ENCODE measurements around the gene SIRPB1.
A peak's percentile ranks its signal among the peaks of the same experiment; 100 is the strongest.
"Not testable (repeated sequence)": the region's sequence is repeated elsewhere in the genome, so short reads cannot be mapped to it uniquely, and the experiment has no call there.

SIRPB1 gene

DNA sequence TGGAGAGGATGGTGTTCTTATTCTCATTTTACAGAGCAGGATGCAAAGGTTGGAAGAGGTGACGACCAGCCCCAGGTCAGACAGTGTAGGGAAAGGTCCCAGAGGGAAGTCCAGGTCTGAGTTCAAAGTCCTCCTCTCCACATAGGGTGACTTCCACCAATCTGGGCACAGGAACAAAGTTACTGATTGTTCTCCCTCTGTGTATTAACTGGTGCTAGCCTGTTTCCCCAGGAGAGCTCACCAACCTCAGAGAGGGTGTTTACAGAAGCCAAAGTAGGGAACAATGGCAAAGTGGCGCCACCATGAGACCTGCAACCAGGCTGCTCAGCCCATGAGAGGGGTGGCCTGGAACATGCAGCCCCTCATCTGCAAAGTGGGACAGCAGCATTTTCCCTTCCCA lies 16.8 kb upstream of the SIRPB1 start:
- DNase-seq (ENCODE audit: low spot score) = no peak

DNA sequence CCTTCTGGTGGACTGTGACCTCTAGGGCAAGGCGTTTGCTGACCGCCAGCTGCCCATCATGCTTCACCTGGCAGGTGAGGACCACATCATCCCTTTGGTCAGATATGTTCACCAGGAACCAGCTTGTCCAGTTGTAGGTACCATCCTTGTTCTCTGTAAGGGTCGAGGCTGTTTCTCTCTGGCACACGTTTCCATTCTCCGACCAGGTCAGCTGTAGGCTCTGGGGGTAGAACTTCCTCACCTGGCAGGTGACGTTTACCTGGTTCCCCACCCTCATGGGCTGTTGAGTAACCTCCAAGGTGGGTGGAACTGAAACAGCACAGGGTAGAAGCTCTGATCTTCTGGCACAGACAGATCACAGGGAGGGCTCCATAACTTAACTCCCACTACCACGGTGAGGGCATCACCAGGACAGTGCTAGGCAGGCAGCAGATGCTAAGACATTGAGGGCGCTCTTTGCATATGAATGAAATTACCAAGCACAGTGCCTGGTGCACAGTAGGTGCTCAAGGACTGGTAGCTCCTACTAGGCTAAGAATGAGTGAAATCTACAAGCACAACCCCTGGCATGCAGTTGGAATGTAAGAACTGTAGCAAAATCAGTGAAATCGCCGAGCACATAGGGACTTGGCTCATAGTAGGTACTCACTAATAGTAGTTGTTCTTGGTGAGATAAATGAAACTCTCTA lies 15.6 kb upstream of the SIRPB1 start:
- no peak for DNase-seq (ENCODE audit: low spot score)

DNA sequence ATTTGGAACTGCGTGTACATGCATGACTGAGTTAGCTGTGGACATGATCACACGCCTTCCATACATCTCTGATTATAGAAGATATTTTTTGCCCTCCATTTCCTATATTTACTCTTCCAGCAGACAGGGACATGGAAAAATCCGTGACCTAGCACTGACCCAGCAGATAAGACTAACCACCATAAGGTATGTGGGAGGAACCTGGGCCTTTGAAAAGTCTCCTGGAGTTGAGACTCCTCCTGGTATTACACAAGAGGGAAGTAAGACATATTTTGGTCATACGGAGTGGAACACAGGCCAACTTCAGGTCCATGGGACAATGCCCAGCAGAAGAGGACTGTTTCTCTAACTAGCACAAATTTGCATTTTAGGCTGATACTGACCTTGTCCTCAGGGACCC lies 13.7 kb upstream of the SIRPB1 start:
- DNase-seq (ENCODE audit: low spot score) = no peak

DNA sequence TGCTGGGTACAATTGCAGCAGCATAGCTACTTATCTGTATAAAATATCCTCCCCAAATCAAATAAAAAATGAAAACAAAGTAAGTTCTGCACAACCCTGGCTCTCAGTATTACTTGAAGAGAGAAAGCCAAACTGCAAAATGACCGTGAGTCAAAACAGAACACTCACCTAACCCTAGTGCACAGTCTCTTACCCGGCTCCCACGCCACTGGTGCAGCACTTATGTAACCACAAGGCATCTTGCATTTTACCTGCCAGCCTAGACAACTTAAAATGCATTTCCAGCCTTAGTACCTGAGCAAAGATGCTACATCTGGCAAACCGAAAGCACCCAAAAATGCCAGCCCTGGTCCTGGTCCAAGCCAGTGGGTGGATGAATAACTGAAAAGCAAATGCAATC lies 12.4 kb upstream of the SIRPB1 start:
- no peak for DNase-seq (ENCODE audit: low spot score)

DNA sequence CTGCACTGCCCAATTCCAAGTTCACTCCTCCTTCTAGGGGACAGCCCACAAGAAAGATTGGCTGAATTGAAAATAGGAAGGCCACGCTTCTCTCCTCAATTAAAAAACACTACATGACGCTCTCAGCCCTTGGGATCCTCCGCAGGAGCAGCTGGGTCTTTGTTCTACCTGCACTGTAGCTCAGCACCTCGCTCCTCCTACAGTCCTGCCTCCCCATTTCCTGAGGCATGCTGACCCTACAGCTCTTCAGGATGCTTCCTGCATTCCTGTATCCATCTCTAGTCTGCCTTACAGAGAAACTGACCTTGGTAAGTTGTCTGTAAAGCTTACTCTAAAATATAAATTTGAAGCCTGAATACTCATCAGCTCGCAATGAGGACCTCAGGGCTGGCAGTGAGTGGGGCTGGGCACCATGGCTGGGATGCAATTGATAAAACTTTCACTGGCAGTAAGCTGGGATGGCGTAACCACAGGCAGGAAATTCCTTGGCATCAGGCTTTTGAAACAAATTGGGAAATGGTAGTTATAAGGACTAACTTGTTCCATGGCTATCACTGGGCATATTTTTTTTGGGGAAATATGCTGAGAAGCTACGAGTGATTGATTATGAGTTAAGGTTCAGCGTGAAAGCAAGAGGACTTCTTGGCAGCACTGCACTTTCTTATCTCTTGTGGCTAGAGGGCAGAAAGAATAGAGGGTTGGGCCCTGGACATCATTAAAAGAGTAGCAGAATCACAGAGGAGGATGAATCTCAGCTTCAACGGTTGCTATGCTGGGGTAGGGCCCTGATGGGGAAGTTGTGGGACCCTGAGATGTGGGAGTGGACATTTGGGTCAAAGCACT lies 11.7 kb upstream of the SIRPB1 start:
- DNase-seq (ENCODE audit: low spot score) = peak; percentile 43

DNA sequence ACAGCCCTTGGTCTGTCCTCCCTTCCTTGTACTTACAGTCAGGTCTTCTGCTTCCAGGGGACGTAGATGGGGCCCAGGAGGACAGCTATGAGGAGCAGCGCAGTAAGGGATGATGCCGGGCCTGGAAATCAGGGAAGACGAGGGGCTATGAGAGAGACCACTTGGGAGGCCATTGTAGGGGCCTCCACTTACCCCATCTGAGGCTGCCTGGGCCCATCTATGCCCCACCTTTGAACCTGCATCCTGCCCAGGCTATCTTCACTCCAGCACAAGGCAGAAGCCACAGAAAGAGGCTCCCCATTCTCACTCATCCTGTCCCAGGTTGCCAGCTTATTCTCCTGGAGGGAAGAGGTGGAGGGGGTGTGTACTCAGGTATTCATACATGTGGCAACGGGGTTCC lies 10.4 kb upstream of the SIRPB1 start:
- DNase-seq (ENCODE audit: low spot score) = no peak

DNA sequence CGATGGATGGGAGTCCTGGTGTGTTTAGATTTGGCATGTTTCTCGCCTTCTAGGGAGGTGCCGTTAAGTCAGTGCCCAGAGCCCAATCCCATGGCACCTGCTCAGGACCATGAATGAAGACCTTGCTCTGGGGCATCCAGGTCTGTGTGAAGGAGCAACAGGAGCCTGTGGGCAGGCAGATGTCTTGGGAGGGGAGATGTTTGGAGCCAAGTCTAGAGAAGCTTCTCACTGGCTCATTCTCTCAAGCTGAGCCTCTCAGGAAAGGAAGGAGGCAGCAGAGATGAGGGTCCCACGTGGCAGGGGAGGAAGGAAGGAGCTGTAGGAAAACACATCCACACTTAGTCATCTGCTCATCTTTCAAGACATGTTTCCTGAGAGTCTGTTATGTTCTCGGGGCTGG lies 9.5 kb upstream of the SIRPB1 start:
- DNase-seq (ENCODE audit: low spot score) = peak; percentile 3

DNA sequence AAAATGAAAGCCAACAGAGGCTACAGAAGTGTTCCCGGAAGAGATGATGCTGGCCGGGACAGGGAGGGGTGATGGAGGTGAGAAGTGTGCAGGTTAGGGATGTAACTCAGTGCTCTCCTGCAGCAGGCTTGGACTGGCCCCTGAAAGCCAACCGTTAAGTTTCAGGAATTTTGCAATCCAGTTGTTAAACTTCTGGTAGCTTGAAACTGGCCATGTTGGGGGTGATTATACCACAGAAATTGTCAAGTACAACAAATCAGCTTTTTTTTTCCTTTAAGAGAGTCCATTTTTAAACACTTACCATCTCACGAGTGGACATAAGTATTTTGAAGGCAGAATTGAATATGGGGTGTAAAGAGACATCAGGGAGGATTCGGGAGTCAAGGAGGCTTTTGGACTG lies 8.8 kb upstream of the SIRPB1 start:
- no peak for DNase-seq (ENCODE audit: low spot score)

DNA sequence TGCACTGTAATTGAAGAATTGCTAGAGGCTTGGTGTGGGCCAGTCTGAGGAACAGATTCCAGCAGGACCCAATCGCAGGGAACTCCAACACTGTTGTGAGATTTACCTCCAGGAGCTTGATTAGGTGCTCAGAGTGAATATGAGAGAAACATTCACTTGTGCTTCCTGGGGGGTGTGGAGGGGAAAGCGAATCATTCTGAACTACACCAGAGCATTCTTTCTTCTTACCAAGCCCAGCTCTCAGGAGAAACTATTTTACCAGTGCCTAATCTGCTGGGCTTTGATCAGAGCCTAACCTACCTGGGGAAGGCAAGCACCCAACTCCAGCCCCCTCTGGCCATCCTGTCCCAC lies 7.4 kb upstream of the SIRPB1 start:
- DNase-seq (ENCODE audit: low spot score) = no peak

DNA sequence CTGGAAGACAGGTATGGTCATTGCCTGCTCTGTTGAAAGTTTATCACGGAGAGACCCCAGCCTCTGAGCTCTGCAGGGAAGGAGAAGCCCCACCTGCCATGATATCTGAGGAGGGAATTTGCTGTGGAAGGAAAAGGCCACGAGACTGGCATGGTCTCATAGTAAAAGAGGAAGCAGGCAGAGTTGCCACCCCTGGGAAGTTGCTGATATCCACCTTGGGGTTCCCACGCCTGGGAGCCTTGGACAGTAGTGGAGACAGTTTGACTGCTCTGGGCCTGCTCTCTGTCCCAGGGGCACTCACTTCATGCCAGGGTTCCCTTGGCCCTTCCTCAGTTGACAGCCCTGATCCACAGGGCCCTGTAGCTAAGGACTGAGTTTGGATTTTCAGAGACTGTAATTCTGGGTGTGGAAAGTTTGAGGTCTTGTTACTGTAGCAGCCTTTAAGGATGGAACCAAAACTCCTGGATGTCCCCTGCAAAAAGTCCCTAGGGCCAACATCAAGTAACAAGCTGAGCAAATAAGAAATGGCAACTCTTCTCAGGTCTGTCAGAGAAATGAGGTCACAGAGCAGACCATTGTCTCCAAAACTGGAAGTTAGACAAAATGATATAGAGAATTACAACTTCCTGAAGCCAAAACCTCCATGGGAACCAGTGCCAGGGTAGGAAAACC lies 6.9 kb upstream of the SIRPB1 start:
- DNase-seq (ENCODE audit: low spot score) = no peak

DNA sequence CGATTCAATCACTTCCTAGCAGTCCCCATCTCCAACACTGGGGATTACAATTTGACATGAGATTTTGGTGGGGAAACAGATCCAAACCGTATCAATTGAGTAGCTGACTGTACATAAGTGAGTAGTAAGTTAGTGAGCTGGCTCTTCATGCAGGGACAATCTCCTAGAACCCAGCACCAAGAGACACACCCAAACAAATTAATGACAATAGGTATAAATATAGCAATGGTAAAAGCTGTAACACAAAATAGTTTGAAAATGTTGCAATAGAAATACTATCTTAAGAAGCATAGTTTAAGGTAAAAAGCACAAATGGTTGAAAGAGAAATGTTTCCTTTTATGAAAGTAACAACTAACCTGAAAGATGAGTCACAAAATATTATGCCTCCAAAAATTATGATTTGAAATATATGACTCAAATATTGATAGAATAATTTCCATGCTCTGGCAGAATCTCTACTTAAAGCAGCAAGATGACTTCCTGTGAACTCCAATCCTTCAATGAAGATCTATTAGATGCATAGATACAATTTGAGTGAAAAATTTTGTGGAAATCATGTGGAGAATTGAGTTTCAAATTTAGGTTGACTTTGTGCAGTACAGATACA lies 5.4 kb upstream of the SIRPB1 start:
- DNase-seq (ENCODE audit: low spot score) = peak; percentile 0

DNA sequence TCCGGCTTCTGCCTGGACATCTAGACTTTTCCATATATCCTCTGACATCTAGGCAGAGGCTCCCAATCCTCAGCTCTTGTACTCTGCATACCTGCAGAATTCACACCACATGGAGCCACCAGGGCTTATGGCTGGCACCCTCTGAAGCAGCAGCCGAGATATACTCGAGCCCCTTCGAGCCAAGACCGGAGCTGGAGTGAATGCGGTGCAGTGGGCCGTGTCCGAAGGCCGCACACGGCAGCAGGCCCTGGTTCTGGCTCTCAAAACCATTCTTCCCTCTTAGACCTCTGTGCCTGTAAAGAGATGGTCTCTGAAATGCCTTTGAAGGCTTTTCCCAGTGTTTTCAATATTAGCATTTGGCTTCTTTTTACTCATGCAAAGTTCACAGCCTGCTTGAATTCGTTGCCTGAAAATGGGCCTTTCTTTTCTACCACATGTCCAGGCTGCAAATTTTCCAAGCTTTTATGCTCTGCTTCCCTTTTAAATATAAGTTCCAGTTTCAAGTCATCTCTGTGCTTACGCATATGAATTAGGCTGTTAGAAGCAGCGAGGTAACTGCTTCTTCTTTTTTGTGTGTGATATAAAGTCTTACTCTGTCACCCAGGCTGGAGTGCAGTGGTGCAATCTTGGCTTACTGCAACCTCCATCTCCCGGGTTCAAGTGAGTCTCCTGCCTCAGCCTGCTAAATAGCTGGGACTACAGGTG lies 3.8 kb upstream of the SIRPB1 start:
- DNase-seq (ENCODE audit: low spot score) = no peak

DNA sequence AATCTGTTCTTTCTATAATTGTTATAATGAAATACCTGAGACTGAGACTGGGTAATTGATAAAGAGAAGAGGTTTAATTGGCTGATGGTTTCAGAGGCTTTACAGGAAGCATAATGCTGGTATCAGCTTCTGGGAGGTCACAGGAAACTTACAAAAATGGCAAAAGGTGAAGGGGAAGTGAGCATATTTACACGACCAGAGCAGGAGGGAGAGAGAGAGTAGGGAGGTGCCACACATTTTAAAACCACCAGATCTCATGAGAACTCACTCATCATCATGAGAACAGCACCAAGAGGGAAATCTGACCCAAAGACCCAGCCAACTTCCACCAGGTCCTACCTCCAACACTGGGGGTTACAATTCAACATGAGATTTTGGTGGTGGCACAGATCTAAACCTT lies 2.6 kb upstream of the SIRPB1 start:
- DNase-seq (ENCODE audit: low spot score) = no peak

DNA sequence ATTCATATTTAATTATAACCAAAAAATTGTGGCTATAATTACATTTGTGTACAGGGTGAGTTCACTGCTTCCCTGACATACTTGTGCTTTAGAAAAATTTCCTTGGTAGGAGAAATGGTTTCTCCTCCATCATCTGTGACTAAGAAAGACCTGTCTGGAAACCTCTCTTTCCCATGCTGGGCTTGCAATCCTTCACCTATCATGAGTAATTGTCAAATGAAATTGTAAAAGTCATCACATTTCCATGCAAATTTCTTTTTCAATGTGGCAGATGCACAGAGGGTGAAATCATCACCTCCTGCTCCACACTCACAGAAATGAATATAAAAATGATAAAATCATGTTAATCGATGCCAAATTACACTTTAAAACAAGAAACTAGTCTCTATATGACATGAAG lies 1.5 kb upstream of the SIRPB1 start:
- no peak for DNase-seq (ENCODE audit: low spot score)

DNA sequence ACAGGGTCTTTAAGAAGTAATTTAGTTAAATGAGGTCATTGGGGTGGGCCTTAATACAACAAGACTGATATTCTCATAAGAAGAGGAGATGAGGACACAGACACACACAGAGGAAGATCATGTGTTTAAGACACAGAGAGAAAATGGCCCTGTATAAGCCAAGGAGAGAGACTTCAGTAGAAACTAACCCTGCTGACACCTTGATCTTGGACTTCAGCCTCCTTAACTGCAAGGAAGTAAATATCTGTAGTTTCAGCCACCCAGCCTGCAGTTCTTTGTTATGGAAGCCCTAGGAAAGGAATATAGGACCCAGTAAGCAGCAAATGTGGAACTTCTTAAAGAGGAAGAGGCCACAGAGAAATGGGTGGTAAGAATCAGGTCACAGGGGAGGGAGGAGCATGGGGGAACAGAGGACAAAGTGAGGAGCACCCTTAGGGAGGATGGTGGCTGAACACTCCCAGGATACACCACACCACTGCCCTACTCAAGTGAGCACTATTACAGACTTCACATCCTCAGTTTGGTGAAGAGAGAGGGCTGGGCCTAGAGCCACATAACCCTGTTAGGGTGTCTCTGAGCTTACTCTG lies 762 bp downstream of the SIRPB1 start:
- no peak for DNase-seq (ENCODE audit: low spot score)

DNA sequence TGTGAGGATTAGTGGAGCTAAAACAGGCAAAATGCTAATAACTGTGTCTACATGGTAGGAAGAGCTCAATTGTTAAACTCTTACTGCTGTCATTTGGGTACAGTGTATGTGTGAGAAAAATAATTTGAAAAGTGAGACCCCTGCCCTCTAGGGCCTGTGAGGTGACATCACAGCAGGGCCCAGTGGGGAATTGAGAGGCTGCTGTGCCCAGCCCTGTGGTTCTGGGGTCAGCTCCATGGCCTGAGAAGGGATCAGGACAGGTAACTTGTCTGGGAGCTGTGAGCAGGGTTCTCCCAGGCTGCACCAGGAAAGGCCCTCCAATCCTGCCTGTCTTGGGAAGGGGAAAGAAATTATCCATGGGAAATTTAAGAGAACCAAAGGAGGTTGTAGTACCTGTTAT lies 1.3 kb downstream of the SIRPB1 start:
- no peak for DNase-seq (ENCODE audit: low spot score)

DNA sequence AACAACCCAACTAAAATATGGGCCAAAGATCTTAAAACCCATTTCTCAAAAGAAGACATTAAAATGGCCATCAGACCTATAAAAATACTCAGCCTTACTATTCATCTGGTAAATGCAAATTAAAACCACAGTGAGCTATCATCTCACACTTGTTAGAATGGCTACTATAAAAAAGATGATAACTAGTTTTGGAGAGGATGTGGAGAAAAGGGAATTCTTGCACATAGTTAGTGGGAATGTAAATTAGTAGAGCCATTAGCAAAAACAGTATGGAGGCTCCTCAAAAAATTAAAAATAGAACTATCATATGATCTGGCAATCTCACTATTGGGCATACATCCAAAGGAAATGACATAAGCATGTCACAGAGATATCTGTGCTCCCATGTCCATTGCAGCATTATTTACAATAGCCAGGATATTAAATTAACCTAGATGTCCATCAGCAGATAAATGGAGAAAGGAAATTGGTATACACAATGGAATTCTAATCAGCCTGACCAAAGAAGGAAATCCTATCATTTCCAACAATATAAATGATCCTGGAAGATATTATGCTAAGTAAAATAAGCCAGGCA lies 2.9 kb downstream of the SIRPB1 start:
- no peak for DNase-seq (ENCODE audit: low spot score)

DNA sequence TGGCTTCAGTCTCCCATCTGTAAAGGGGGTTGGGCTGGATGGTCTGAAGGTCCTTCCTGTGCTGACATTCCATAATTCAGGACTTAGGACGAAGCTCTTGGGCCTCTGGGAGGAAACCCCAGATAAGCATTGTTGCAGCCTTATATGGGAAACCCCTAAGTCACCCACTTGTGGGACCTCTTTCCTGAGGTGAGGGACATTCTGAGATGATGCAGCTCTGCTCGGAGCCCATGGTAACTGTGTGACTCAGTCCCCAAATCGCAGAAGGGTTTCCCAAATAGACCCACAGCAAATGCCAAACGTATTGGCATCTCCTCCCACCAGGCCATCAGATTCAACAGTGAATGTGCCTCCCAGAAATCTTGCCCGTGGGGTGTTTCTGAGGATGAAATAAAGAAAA lies 9.4 kb downstream of the SIRPB1 start:
- DNase-seq (ENCODE audit: low spot score) = not testable (repeated sequence)

DNA sequence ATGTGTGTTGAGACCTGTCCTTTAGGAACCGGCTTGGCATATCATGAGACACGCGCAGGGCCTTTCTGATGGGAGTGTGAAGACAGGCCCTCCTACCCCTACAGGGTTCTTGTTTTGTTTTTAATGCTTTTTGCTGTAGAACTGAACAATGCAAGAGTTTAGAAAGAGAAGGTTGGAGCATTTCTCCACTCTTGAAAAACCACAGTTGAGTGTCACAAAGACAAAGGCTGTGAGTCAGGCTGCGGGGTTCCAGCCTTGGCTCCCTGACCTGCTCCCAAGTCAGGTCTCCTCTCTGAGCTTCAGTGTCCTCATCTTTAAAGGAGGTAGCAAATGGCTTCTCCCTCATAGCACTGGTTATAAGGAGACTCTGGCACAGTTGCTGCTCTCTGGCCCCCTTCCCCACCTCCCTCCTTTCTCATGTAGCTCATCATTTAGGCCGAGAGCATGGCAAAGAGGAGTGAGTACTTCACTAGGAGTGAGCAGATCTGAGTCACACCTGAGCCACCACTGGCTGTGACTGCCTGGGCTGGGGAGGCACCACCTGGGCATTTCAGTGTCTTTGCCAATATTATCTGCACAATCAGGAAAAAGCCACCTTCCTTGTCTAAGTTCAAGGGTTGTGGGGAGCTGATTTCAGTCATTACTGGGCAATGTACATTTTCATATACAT lies 11.0 kb downstream of the SIRPB1 start:
- not testable (repeated sequence) for DNase-seq (ENCODE audit: low spot score)

DNA sequence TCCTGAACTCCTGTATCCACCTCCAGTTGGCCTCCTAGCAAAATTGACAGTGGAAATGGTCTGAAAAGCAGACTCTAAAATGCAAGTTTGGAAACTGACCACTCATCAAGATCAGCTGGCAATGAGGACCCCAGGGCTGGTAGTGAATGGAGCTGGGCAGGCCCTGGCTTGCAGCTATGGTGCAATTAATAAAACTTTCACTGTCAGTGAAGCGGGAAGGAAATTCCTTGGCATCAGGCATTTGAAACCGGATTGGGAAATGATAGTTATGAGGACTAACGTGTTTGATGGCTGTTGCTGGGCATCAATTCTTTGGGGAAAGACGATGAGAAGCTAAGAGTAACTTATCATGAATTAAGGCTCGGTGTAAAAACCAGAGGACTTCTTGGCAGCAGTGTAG lies 19.1 kb downstream of the SIRPB1 start:
- no peak for DNase-seq (ENCODE audit: low spot score)

DNA sequence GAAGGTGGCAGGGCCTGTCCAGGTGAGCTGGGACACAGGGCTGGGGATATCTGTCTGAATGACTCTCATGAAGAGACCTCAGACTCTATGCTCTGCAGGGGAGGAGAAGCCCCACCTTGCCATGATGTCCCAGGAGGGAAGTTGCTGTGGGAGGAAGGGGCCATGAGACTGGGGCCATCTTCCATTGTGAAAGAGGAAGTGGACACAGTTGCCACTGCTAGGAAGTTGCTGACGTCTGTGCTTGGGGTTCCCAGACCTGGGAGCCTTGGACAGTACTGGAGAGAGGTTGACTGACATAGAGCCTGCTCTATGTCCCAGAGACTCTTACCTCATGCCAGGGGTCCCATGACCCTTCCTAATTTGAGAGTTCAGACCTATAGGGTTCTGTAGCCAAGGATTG lies 24.5 kb downstream of the SIRPB1 start:
- DNase-seq (ENCODE audit: low spot score) = no peak
